T-helper 17 cell (primary cell): ENCODE measurements around the gene GMEB2. TPM values are rescaled to one million over a fixed set of nuclear protein-coding genes. Genes with fewer than 3 reads are reported as not detected.

Source experiments
- ATAC-seq: fragments of 150-1000 bp; cut with Tn5 transposase; 2 replicates; pipeline ENCODE4 v1.10.0; 2021; ENCODE audit warnings: mild to moderate bottlenecking, moderate library complexity
- DNase-seq, 3 donors: peaks; one replicate each; pipeline versions ENCODE4 v3.0.0 to v3.0.0-alpha.2; 2020 to 2021
- H3K9me3 ChIP-seq: one replicate; pipeline ENCODE4 v1.7.0; 2013; ENCODE audit warnings: low read length, mild to moderate bottlenecking; ENCODE audit not compliant: control insufficient read depth, poor library complexity, severe bottlenecking
- H3K27ac Mint-ChIP-seq: one replicate; pipeline ENCODE4 v1.8.0; 2022; ENCODE audit warnings: mild to moderate bottlenecking, moderate library complexity, mixed read lengths
- H3K27me3 Mint-ChIP-seq: one replicate; pipeline ENCODE4 v1.8.0; 2022; ENCODE audit warnings: mixed read lengths
- H3K36me3 Mint-ChIP-seq: one replicate; pipeline ENCODE4 v1.8.0; 2022; ENCODE audit warnings: low read depth, mixed read lengths
- H3K4me1 Mint-ChIP-seq: one replicate; pipeline ENCODE4 v1.8.0; 2022; ENCODE audit warnings: mild to moderate bottlenecking, mixed read lengths
- H3K4me3 Mint-ChIP-seq: one replicate; pipeline ENCODE4 v1.8.0; 2022; ENCODE audit warnings: mild to moderate bottlenecking, moderate library complexity, mixed read lengths
- total RNA-seq, 4 donors: library from RNA in 2 of 4; stranded (reverse) in 2 of 4; gene quantifications; one replicate each; pipeline ENCODE4 v1.2.3 and lab custom pipeline; 2022 to 2026

Gene GMEB2
- total RNA-seq, 2 donors from 2014 or later = 17.3 to 21.0 TPM

DNA sequence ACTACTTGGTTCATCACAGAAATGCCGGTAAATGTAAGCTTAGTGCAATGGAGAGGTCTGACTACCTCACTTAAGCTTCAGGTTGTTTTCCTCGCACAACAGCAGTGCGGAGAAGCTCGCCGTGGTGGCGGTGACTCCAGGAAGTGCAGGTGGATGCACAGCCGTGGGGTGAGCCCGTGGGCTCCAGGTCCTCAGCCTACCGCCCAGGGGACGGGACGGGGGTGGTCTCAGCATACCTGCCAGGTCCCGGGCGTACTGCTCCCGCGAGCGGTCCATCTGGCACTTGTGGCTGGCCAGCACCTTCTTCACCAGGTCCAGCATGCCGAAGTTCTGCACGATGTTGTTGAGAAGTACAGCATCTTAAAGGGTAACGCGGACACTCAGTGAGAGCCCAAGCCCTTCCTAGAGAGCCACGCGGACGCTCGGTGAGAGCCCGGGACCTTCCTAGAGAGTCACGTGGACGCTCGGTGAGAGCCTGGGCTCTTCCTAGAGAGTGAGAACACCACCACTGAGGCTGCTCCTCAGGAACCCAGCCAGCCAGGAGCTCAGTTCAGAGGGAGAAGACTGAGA is 35.0 kb downstream of the GMEB2 start:
- H3K27me3 Mint-ChIP-seq = no peaks in the 10 kb centered on the region
- H3K27ac Mint-ChIP-seq = no peak overlapping the region
- H3K36me3 Mint-ChIP-seq = peaks cover 10% of the 10 kb centered on the region
- peaks cover 8% of the 10 kb centered on the region for H3K4me1 Mint-ChIP-seq
- no peak for DNase-seq
- ATAC-seq = no peak
- H3K4me3 Mint-ChIP-seq = no peak overlapping the region
- no peaks in the 10 kb centered on the region for H3K9me3 ChIP-seq

DNA sequence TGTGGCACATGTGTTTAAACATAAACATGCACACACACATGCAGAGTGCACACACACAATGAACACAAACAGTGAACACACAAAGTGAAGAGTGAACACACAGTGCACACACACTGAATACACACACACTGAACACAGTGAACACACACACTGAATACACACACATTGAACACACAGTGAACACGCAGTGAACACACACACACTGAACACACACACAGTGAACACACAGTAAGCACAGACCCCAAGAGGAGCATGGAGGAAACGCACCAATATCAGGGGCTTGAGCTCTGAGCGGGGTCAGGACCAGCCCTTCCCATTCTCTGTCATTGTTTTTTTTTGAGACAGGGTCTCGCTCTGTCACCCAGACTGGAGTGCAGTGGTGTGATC is 35.8 kb downstream of the GMEB2 start:
- ATAC-seq = no peak
- H3K9me3 ChIP-seq = no peaks in the 10 kb centered on the region
- Mint-ChIP-seq H3K36me3 (peaks cover 10% of the 10 kb centered on the region), H3K4me3 (peak overlapping the region; percentile 21), H3K27ac (no peak overlapping the region), H3K27me3 (no peaks in the 10 kb centered on the region), H3K4me1 (peaks cover 8% of the 10 kb centered on the region)
- DNase-seq = no peak

- peaks cover 10% of the 10 kb centered on the region for H3K36me3 Mint-ChIP-seq
- H3K4me3 Mint-ChIP-seq = peak overlapping the region; percentile 21
- no peak for ATAC-seq
- no peak for DNase-seq
- H3K4me1 Mint-ChIP-seq = peaks cover 13% of the 10 kb centered on the region
- no peaks in the 10 kb centered on the region for H3K27me3 Mint-ChIP-seq
- H3K9me3 ChIP-seq = no peaks in the 10 kb centered on the region
- H3K27ac Mint-ChIP-seq = no peak overlapping the region
Measured at GRCh38 chr20:63590218-63591146, 36.4 kb downstream of the GMEB2 start.

DNA sequence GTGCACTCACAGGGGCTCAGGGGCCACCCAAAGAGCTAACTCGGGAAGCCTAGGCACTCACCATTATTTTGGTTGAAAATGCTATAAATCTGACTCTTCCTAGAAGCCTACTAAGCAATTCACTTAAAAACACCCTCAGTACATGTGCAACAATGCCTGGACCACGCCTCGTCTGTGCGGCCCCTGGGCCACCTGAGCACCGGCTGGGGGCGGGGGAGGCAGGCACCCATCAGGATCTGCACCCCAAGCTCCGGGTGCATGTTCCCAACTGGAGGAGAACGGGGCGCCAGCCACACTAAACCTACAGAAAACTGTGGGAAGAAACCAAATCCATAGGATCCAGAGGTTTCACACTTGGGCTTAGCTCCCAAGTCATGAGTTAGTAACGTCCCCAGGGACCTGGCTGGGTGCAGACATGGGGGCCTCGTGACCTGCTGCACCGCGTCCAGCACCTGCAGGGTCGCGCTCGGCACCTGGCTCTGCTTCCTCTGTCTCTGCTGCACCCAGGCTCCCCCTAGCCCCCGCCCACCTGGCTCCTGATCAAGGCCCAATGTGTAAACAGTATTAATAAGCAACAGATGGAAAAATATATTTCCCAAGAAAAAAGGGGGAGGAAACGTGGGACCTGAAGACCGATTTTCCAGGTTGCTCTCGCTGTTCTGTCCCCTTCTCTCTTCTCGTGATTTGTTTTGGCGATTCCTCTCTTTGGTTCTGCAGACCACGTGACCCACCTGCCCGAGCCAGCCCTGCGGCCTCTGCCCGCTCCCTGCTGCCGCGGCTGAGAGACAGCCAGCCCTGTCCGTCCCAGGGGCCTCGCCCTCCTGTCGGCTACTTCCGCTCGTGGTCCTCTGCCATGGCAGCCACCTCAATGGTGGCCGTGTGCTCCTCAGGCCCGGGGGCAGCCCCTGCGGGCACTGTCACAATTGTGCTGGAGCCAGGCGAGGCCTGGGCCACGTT is 37.4 kb downstream of the GMEB2 start:
- Mint-ChIP-seq H3K36me3 (peaks cover 8% of the 10 kb centered on the region), H3K4me3 (no peak overlapping the region), H3K27ac (no peak overlapping the region), H3K4me1 (peaks cover 13% of the 10 kb centered on the region), H3K27me3 (no peaks in the 10 kb centered on the region)
- H3K9me3 ChIP-seq = no peaks in the 10 kb centered on the region
- DNase-seq = no peak
- no peak for ATAC-seq

DNA sequence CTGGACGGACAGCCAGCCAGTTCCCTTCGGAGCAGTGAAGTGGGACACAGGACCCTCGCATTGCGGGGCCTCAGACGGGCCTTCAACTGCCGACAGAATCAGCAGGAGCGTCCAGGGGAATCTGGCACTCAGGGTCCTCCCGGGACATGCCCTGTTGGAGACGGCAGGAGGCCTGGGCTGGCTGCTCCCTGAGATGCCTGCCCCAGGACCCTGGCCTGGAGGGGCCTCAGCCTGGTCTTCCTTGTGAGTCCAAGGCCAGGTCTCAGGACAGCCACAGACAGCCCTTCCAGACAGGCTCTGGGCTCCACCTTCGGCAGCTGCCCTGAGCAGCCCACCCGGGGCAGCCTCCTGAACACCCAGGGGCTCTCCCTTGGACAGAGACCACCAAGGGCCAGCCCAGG is 38.3 kb downstream of the GMEB2 start:
- H3K27me3 Mint-ChIP-seq = no peaks in the 10 kb centered on the region
- H3K4me1 Mint-ChIP-seq = peaks cover 15% of the 10 kb centered on the region
- no peaks in the 10 kb centered on the region for H3K9me3 ChIP-seq
- H3K4me3 Mint-ChIP-seq = no peak overlapping the region
- peaks cover 8% of the 10 kb centered on the region for H3K36me3 Mint-ChIP-seq
- no peak overlapping the region for H3K27ac Mint-ChIP-seq
- ATAC-seq (no peak), DNase-seq (no peak)

- H3K4me3 Mint-ChIP-seq = no peak overlapping the region
- H3K4me1 Mint-ChIP-seq = peaks cover 11% of the 10 kb centered on the region
- peaks cover 4% of the 10 kb centered on the region for H3K36me3 Mint-ChIP-seq
- DNase-seq (no peak), ATAC-seq (peak; percentile 37)
- no peaks in the 10 kb centered on the region for H3K9me3 ChIP-seq
- H3K27ac Mint-ChIP-seq = no peak overlapping the region
- H3K27me3 Mint-ChIP-seq = no peaks in the 10 kb centered on the region
Measured at GRCh38 chr20:63587776-63588591, 38.9 kb downstream of the GMEB2 start.

DNA sequence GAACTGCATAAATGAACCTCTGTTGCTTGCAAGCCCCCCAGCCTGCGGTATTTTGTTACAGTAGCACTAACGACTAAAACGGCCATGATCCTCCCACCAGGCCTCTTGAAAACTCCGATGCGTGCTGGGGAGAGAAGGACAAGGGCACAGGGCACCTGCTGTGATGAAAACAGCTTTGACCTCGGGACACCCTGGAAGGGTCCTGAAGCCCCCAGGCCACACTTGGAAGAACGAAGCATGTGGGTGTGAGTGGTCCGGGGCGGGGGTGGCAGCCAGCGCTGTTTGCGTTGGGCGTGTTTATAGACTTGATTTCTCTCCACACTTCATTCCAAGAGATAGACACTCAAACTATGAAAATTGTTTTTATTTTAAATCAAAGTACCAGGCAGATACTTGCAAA is 39.6 kb downstream of the GMEB2 start:
- H3K4me1 Mint-ChIP-seq = peaks cover 10% of the 10 kb centered on the region
- H3K27me3 Mint-ChIP-seq = no peaks in the 10 kb centered on the region
- no peak overlapping the region for H3K27ac Mint-ChIP-seq
- H3K9me3 ChIP-seq = no peaks in the 10 kb centered on the region
- DNase-seq (no peak), ATAC-seq (no peak)
- peaks cover 3% of the 10 kb centered on the region for H3K36me3 Mint-ChIP-seq
- no peak overlapping the region for H3K4me3 Mint-ChIP-seq

- DNase-seq (no peak), ATAC-seq (no peak)
- H3K4me1 Mint-ChIP-seq = peaks cover 10% of the 10 kb centered on the region
- no peaks in the 10 kb centered on the region for H3K9me3 ChIP-seq
- H3K27me3 Mint-ChIP-seq = no peaks in the 10 kb centered on the region
- H3K27ac Mint-ChIP-seq = no peak overlapping the region
- H3K36me3 Mint-ChIP-seq = peaks cover 3% of the 10 kb centered on the region
- H3K4me3 Mint-ChIP-seq = no peak overlapping the region
Measured at GRCh38 chr20:63586797-63587196, 40.1 kb downstream of the GMEB2 start.

DNA sequence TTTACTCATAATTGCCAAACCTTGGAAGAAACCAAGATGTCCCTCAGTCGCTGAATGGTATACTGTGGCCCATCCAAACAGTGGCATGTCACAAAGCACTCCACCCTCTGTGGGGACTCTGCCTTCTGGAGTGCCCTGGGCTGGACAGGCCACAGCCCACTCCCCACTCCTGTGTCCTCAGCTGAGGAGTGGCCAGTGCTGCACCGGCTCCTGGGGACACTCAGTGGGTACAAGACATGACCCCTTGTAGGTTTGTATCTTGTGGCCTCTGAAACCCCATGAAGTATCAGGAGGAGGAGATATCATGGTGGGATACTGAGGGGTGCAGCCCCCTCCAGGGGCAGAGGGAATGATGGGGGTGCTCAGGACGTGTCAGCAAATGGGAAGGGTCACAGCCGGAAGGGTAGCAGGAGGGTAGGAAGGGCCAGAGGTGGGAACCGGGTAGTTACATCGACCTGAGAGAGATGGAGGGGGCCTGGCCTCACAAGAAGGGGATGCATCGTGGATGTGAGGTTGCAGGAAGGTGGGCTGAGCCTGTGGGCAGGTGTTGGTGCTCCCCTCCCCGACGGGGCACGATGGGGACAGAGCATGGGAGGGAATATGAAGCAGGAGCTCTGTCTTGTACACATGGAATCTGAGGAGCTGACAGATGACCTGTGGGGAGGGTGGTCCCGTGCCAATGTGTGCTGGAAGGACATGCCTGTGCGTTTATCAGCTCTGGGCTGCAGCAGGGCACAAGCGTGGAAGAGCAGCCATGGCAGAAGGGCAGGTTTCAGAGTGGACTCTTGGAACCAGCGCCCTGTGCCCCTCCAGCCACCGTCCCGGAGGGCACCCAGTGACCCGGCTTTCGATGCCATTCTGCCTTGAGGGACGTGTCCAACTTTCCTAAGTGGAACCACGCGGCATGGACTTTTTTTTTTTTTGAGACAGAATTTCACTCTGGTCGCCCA is 41.0 kb downstream of the GMEB2 start:
- H3K36me3 Mint-ChIP-seq = peaks cover 3% of the 10 kb centered on the region
- H3K9me3 ChIP-seq = no peaks in the 10 kb centered on the region
- peaks cover 10% of the 10 kb centered on the region for H3K4me1 Mint-ChIP-seq
- DNase-seq (no peak), ATAC-seq (no peak)
- no peak overlapping the region for H3K4me3 Mint-ChIP-seq
- H3K27ac Mint-ChIP-seq = no peak overlapping the region
- no peaks in the 10 kb centered on the region for H3K27me3 Mint-ChIP-seq

DNA sequence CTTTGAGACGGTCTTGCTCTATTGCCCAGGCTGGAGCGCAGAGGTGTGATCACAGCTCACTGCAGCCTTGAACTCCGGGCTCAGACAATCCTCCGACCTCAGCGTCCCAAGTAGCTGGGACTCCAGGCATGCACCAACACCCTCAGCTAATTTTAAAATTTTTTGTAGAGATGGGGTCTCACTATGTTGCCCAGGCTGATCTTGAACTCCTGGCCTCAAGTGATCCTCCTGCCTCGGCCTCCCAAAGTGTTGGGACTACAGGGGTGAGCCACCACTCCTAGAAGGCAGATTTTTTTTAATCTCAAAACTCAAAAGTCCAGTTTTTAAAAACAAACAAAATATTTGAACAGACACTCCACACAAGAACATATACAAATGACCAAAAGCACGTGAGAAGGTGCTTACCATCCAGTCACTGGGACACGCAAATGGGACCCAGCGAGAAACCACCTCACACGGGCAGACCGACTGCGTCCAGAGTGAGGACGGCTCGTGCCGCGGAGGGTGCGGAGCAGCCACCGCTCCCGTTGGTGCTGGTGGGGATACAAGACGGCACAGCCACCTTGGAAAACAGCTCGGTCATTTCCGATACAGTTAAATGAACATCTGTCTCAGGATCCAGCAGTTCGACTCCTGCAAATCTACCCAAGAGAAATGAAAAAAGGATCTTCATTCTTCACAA is 44.4 kb downstream of the GMEB2 start:
- no peaks in the 10 kb centered on the region for H3K36me3 Mint-ChIP-seq
- no peak overlapping the region for H3K27ac Mint-ChIP-seq
- DNase-seq (no peak), ATAC-seq (no peak)
- H3K27me3 Mint-ChIP-seq = no peaks in the 10 kb centered on the region
- no peak overlapping the region for H3K4me3 Mint-ChIP-seq
- peaks cover 7% of the 10 kb centered on the region for H3K4me1 Mint-ChIP-seq
- H3K9me3 ChIP-seq = no peaks in the 10 kb centered on the region

DNA sequence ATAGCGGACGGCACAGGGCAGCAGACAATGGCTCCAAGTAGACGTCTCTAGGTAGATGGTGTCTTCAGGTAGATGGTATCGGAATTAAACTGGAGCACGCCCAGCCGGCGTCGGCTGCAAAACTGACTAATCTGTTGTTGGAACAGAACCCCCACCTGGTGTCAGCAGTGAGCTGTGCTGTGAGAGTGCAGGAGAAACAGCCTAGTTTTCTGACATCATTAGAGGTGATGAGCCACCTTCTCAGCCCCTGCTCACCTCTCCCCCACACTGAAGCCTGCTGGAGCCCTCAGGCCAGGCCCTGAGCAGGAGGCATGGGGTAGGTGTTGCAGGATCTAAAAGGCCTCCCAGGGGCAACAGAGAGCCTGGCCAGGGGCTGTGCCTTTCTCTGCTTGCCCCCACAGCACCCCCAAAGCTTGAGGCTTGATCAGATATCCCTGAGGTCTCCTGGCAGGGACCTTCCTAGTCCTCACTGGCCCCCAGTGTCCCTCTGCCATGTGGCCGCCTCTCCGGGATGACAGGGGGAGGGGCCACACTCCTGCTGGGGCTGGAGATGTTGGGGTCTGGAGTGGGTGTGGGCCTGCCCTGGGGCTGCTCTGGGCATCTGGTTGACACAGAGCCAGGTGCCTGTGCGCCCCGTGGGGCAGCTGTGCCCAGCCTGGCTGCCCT is 46.0 kb downstream of the GMEB2 start:
- Mint-ChIP-seq H3K4me3 (no peak overlapping the region), H3K27me3 (peaks cover 4% of the 10 kb centered on the region), H3K27ac (no peak overlapping the region), H3K36me3 (no peaks in the 10 kb centered on the region), H3K4me1 (peaks cover 6% of the 10 kb centered on the region)
- no peaks in the 10 kb centered on the region for H3K9me3 ChIP-seq
- ATAC-seq (peak; percentile 97), DNase-seq (peak; percentile 42 to 64 (median 51))
